Activated T-cell treated with anti-CD3 and anti-CD28 coated beads, Interleukin-2, amount 50 U/mL, for 4 hours (primary cell): ENCODE results near the gene USP54. TPM values are rescaled to one million over a fixed set of nuclear protein-coding genes. Genes with fewer than 3 reads are reported as not detected.
"Not testable (repeated sequence)": the region's sequence is repeated elsewhere in the genome, so short reads cannot be mapped to it uniquely, and the experiment has no call there.

ENCODE experiments used
- ATAC-seq, 2 donors: fragments of 200-7000 bp; cut with Tn5 transposase; one replicate each; pipeline ENCODE4 v1.10.0; 2021
- DNase-seq: peaks from one replicate; pipeline ENCODE4 v3.0.0-alpha.2; 2020
- H3K27me3 Mint-ChIP-seq: one replicate; pipeline ENCODE4 v1.8.0; 2021; ENCODE audit warnings: low read depth, mixed read lengths
- H3K36me3 Mint-ChIP-seq: one replicate; pipeline ENCODE4 v1.8.0; 2022; ENCODE audit warnings: mixed read lengths; ENCODE audit not compliant: insufficient read depth
- H3K4me1 Mint-ChIP-seq: one replicate; pipeline ENCODE4 v1.8.0; 2021; ENCODE audit warnings: low read depth, mixed read lengths
- H3K4me3 Mint-ChIP-seq: one replicate; pipeline ENCODE4 v1.8.0; 2021; ENCODE audit warnings: mild to moderate bottlenecking, moderate library complexity, mixed read lengths
- H3K9me3 Mint-ChIP-seq: one replicate; pipeline ENCODE4 v1.8.0; 2021; ENCODE audit warnings: mixed read lengths
- total RNA-seq, 3 donors: library from RNA; stranded (reverse); gene quantifications; one replicate each; pipeline ENCODE4 v1.2.1, GENCODE V29; 2021

The USP54 gene
- total RNA-seq, 3 donors from 2014 or later = 8.8 to 11.9 (median 10.5) TPM

- Mint-ChIP-seq H3K4me3 (no peak overlapping the region), H3K9me3 (no peaks in the 10 kb centered on the region), H3K27me3 (no peaks in the 10 kb centered on the region)
Measured at GRCh38 chr10:73614720-73615119, 23.6 kb upstream of the USP54 start.

GRCh38 chr10:73609116-73609515, 18.0 kb upstream of the USP54 start:
- Mint-ChIP-seq H3K4me3 (no peak overlapping the region), H3K36me3 (peaks cover 2% of the 10 kb centered on the region), H3K27me3 (no peaks in the 10 kb centered on the region), H3K9me3 (no peaks in the 10 kb centered on the region), H3K4me1 (no peaks in the 10 kb centered on the region)
- DNase-seq (no peak), ATAC-seq (no peak)

More at GRCh38 chr10:73614720-73615119, 23.6 kb upstream of the USP54 start:
- ATAC-seq (no peak), DNase-seq (no peak)
- no peaks in the 10 kb centered on the region for H3K4me1 Mint-ChIP-seq
- no peaks in the 10 kb centered on the region for H3K36me3 Mint-ChIP-seq

- no peaks in the 10 kb centered on the region for H3K27me3 Mint-ChIP-seq
- no peak overlapping the region for H3K4me3 Mint-ChIP-seq
- DNase-seq = no peak
- no peak for ATAC-seq
- H3K9me3 Mint-ChIP-seq = no peaks in the 10 kb centered on the region
- peaks cover 2% of the 10 kb centered on the region for H3K36me3 Mint-ChIP-seq
- no peaks in the 10 kb centered on the region for H3K4me1 Mint-ChIP-seq
Measured at GRCh38 chr10:73601486-73601921, 10.4 kb upstream of the USP54 start.

- ATAC-seq = no peak
- Mint-ChIP-seq H3K36me3 (no peaks in the 10 kb centered on the region), H3K27me3 (no peaks in the 10 kb centered on the region)
Measured at GRCh38 chr10:73597346-73597745, 6.2 kb upstream of the USP54 start.

GRCh38 chr10:73593812-73594211, 2.7 kb upstream of the USP54 start:
- no peak for ATAC-seq
- Mint-ChIP-seq H3K4me3 (no peak overlapping the region), H3K27me3 (no peaks in the 10 kb centered on the region), H3K4me1 (peaks cover 19% of the 10 kb centered on the region), H3K9me3 (no peaks in the 10 kb centered on the region), H3K36me3 (no peaks in the 10 kb centered on the region)
- DNase-seq = no peak

More at GRCh38 chr10:73597346-73597745, 6.2 kb upstream of the USP54 start:
- Mint-ChIP-seq H3K4me3 (no peak overlapping the region), H3K4me1 (peaks cover 6% of the 10 kb centered on the region), H3K9me3 (no peaks in the 10 kb centered on the region)
- DNase-seq = no peak

- no peak for ATAC-seq
- DNase-seq = no peak
- Mint-ChIP-seq H3K36me3 (no peaks in the 10 kb centered on the region), H3K4me3 (no peak overlapping the region), H3K4me1 (peaks cover 19% of the 10 kb centered on the region), H3K27me3 (no peaks in the 10 kb centered on the region), H3K9me3 (no peaks in the 10 kb centered on the region)
Measured at GRCh38 chr10:73593110-73593509, 2.0 kb upstream of the USP54 start.

GRCh38 chr10:73591935-73592699, 975 bp upstream of the USP54 start:
- H3K9me3 Mint-ChIP-seq = no peaks in the 10 kb centered on the region
- DNase-seq (no peak), ATAC-seq (no peak)
- no peaks in the 10 kb centered on the region for H3K36me3 Mint-ChIP-seq
- H3K4me1 Mint-ChIP-seq = peaks cover 19% of the 10 kb centered on the region
- no peak overlapping the region for H3K4me3 Mint-ChIP-seq
- no peaks in the 10 kb centered on the region for H3K27me3 Mint-ChIP-seq

- no peak for DNase-seq
- ATAC-seq = no peak
- H3K9me3 Mint-ChIP-seq = no peaks in the 10 kb centered on the region
- peaks cover 19% of the 10 kb centered on the region for H3K4me1 Mint-ChIP-seq
- H3K36me3 Mint-ChIP-seq = no peaks in the 10 kb centered on the region
- no peak overlapping the region for H3K4me3 Mint-ChIP-seq
- no peaks in the 10 kb centered on the region for H3K27me3 Mint-ChIP-seq
Measured at GRCh38 chr10:73589563-73590126, 1.5 kb downstream of the USP54 start.

GRCh38 chr10:73588656-73589055, 2.5 kb downstream of the USP54 start:
- H3K4me1 Mint-ChIP-seq = peaks cover 19% of the 10 kb centered on the region
- no peak for ATAC-seq
- H3K27me3 Mint-ChIP-seq = no peaks in the 10 kb centered on the region
- no peak overlapping the region for H3K4me3 Mint-ChIP-seq
- no peak for DNase-seq
- no peaks in the 10 kb centered on the region for H3K9me3 Mint-ChIP-seq
- no peaks in the 10 kb centered on the region for H3K36me3 Mint-ChIP-seq

GRCh38 chr10:73586583-73586984, 4.6 kb downstream of the USP54 start:
- DNase-seq (no peak), ATAC-seq (no peak)
- Mint-ChIP-seq H3K27me3 (no peaks in the 10 kb centered on the region), H3K4me3 (no peak overlapping the region), H3K9me3 (no peaks in the 10 kb centered on the region), H3K4me1 (peaks cover 6% of the 10 kb centered on the region), H3K36me3 (peaks cover 2% of the 10 kb centered on the region)

GRCh38 chr10:73585327-73585726, 5.8 kb downstream of the USP54 start:
- no peaks in the 10 kb centered on the region for H3K27me3 Mint-ChIP-seq
- no peaks in the 10 kb centered on the region for H3K9me3 Mint-ChIP-seq
- no peak for DNase-seq
- peaks cover 2% of the 10 kb centered on the region for H3K36me3 Mint-ChIP-seq
- ATAC-seq = no peak
- no peaks in the 10 kb centered on the region for H3K4me1 Mint-ChIP-seq
- H3K4me3 Mint-ChIP-seq = no peak overlapping the region

- DNase-seq = no peak
- Mint-ChIP-seq H3K9me3 (no peaks in the 10 kb centered on the region), H3K27me3 (no peaks in the 10 kb centered on the region), H3K36me3 (peaks cover 2% of the 10 kb centered on the region), H3K4me1 (no peaks in the 10 kb centered on the region), H3K4me3 (no peak overlapping the region)
- no peak for ATAC-seq
Measured at GRCh38 chr10:73584737-73585136, 6.4 kb downstream of the USP54 start.

GRCh38 chr10:73581918-73582317, 9.2 kb downstream of the USP54 start:
- H3K27me3 Mint-ChIP-seq = no peaks in the 10 kb centered on the region
- H3K4me3 Mint-ChIP-seq = no peak overlapping the region
- no peaks in the 10 kb centered on the region for H3K4me1 Mint-ChIP-seq
- no peaks in the 10 kb centered on the region for H3K9me3 Mint-ChIP-seq
- ATAC-seq (no peak), DNase-seq (no peak)
- peaks cover 3% of the 10 kb centered on the region for H3K36me3 Mint-ChIP-seq

GRCh38 chr10:73578927-73579326, 12.2 kb downstream of the USP54 start:
- H3K27me3 Mint-ChIP-seq, H3K9me3 Mint-ChIP-seq, ATAC-seq, H3K4me1 Mint-ChIP-seq, H3K36me3 Mint-ChIP-seq, DNase-seq, H3K4me3 Mint-ChIP-seq: not testable (repeated sequence)

GRCh38 chr10:73577788-73578187, 13.4 kb downstream of the USP54 start:
- no peak for DNase-seq
- no peak overlapping the region for H3K4me3 Mint-ChIP-seq
- peaks cover 1% of the 10 kb centered on the region for H3K36me3 Mint-ChIP-seq
- no peak for ATAC-seq
- no peaks in the 10 kb centered on the region for H3K4me1 Mint-ChIP-seq
- no peaks in the 10 kb centered on the region for H3K9me3 Mint-ChIP-seq
- no peaks in the 10 kb centered on the region for H3K27me3 Mint-ChIP-seq
